ENCODE data around the gene P3R3URF. TPM values are rescaled to one million over a fixed set of nuclear protein-coding genes. Genes with fewer than 3 reads are reported as not detected.

The P3R3URF gene
- total and polyA plus RNA-seq, 2 donors from 2014 or later = not detected

DNA sequence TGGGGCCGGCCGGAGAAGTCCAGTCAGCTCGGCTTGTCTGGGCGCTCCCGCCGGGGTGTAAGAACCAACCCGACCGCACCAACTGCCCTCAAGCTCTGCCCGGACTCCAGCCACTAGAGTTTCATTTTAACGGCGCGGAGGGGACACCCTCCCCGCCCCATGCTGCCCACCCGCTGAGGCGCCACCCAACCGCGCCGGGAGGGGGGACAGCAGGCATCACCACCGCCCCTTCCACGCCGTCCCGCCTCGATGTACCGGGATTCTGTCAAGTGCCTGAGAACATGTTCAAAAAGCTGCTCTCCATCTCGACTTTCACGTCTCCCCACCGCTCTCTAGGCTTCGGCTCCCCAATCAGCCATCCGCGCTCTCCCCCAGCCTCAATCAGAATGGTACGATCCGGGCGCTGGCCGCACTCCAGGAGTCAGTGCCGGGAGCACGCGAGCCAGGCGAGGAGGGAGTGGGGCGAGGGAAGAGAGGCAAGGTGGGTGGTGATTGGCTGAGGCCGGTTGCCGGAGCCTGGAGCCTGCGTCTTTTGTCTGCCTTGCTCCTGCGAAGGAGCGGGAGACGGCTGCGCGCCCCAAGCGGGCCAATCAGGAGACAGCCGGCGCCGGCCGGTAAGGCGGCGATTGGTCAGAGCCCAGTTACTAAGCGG, 43.6 kb downstream of the P3R3URF start, which contains the start of gene PIK3R3:
PIK3R3 (minus strand) TSS at position 101 of the 652 bp plus-strand sequence. CDS start 677 bp downstream, outside the sequence.
- no peaks in the 10 kb centered on the region for H3K9me3 ChIP-seq (ENCODE audit: control insufficient read depth in 2 of 3, insufficient read depth in 1 of 3, low read length in 3 of 3)
- H3K36me3 ChIP-seq (ENCODE audit: control insufficient read depth in 2 of 3, insufficient read depth in 3 of 3, low read length in 3 of 3) = no peaks in the 10 kb centered on the region
- DNase-seq (peak; percentile 99 to 100 (median 99)), FAIRE-seq (peak; percentile 78)
- peak within 1 kb of the TSS; percentile 86 to 91 (median 87) for H3K4me3 ChIP-seq (ENCODE audit: low read length in 3 of 3)
- peak within 1 kb of the TSS; percentile 78 to 93 (median 87) for H3K9ac ChIP-seq (ENCODE audit: low read length in 3 of 3)
- peaks cover 4 to 8% (median 7%) of the 10 kb centered on the region in 3 donors for H3K4me1 ChIP-seq (ENCODE audit: control insufficient read depth in 2 of 3, insufficient read depth in 2 of 3, low read depth in 1 of 3, low read length in 3 of 3)
- H3K27ac ChIP-seq (ENCODE audit: low read depth in 2 of 2, low read length in 2 of 2) = peak within 1 kb of the TSS; percentile 93 to 97
- intact Hi-C loops (cut with DNase I) = no loop called here
- TF ChIP-seq CTCF (IDR thresholded peaks at IDR 0.05; ENCODE audit: borderline replicate concordance, extremely low read depth, insufficient read depth) = peak; percentile 8
- no peaks in the 10 kb centered on the region for H3K27me3 ChIP-seq (ENCODE audit: control insufficient read depth, insufficient read depth, low read length)

DNA sequence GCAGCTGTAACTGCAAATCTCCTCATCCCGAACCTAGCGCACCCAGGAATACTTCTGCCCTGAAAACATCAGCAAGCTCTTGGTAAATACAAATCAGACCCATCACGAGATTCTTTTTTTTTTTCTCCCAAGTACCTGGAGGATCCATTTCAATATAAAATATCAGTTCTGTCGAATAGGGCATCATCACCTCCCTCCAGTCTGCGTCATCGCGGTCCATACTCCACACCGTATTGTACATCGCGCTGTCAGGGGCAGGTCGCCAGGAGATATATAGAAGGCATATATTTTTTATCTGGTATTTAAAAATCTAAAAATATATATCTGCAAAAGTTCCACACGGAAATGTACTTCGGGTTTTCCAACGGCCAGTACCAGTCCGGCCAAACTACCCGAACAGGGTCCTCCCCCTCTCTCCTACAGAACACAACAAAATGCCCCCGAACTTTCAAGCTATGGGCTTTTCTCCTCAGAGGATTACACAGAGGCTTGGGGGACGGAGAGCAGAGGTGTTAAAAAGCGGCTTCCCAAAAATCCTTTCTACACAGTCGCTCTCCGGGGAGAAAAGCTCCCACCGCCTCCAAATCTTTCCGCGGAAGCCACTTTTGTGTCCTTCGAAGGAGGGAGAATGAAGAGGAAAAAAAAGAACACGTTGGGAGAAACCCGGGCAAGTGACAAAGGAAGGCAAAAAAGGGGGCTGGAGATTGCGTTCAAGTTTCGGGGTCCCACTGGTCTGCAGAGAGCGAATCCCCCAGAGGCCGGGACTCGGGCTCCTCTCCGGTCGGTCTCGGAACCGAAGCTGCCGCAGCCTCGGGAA, 44.4 kb downstream of the P3R3URF start:
- H3K27me3 ChIP-seq (ENCODE audit: control insufficient read depth, insufficient read depth, low read length) = no peaks in the 10 kb centered on the region
- no peaks in the 10 kb centered on the region for H3K9me3 ChIP-seq (ENCODE audit: control insufficient read depth in 2 of 3, insufficient read depth in 1 of 3, low read length in 3 of 3)
- peak overlapping the region; percentile 30 to 93 (median 87) for H3K9ac ChIP-seq (ENCODE audit: low read length in 3 of 3)
- intact Hi-C loops (cut with DNase I) = no loop called here
- FAIRE-seq (no peak), DNase-seq (peak in 3 of 5 donors; percentile 66 to 82 (median 68))
- peak overlapping the region; percentile 86 to 91 (median 87) for H3K4me3 ChIP-seq (ENCODE audit: low read length in 3 of 3)
- H3K4me1 ChIP-seq (ENCODE audit: control insufficient read depth in 2 of 3, insufficient read depth in 2 of 3, low read depth in 1 of 3, low read length in 3 of 3) = peaks cover 4 to 7% (median 5%) of the 10 kb centered on the region in 3 donors
- peak overlapping the region; percentile 93 to 97 for H3K27ac ChIP-seq (ENCODE audit: low read depth in 2 of 2, low read length in 2 of 2)
- no peaks in the 10 kb centered on the region for H3K36me3 ChIP-seq (ENCODE audit: control insufficient read depth in 2 of 3, insufficient read depth in 3 of 3, low read length in 3 of 3)
- TF ChIP-seq CTCF (IDR thresholded peaks at IDR 0.05; ENCODE audit: borderline replicate concordance, extremely low read depth, insufficient read depth) = no peak

- Histone ChIP-seq H3K36me3 (ENCODE audit: control insufficient read depth in 2 of 3, insufficient read depth in 3 of 3, low read length in 3 of 3) (no peaks in the 10 kb centered on the region), H3K9me3 (ENCODE audit: control insufficient read depth in 2 of 3, insufficient read depth in 1 of 3, low read length in 3 of 3) (no peaks in the 10 kb centered on the region), H3K9ac (ENCODE audit: low read length in 3 of 3) (peak overlapping the region in 2 of 3 donors; percentile 17 to 87), H3K27me3 (ENCODE audit: control insufficient read depth, insufficient read depth, low read length) (no peaks in the 10 kb centered on the region), H3K4me3 (ENCODE audit: low read length in 3 of 3) (peak overlapping the region; percentile 77 to 91 (median 86)), H3K27ac (ENCODE audit: low read depth in 2 of 2, low read length in 2 of 2) (no peak overlapping the region), H3K4me1 (ENCODE audit: control insufficient read depth in 2 of 3, insufficient read depth in 2 of 3, low read depth in 1 of 3, low read length in 3 of 3) (peaks cover 4 to 7% (median 4%) of the 10 kb centered on the region in 3 donors)
- peak in 2 of 5 donors; percentile 37 to 66 for DNase-seq
- FAIRE-seq = no peak
- intact Hi-C loops (cut with DNase I) = no loop called here
- TF ChIP-seq CTCF (IDR thresholded peaks at IDR 0.05; ENCODE audit: borderline replicate concordance, extremely low read depth, insufficient read depth) = no peak
Observed at GRCh38 chr1:46131093-46131492, 45.2 kb downstream of the P3R3URF start.
